GM21423 (cell line): ENCODE results near the gene SCGB2B2.
"Not testable (repeated sequence)": the region's sequence is repeated elsewhere in the genome, so short reads cannot be mapped to it uniquely, and the experiment has no call there.

Experiments
- ATAC-seq: cut with Tn5 transposase; IDR thresholded peaks from one replicate; pipeline ENCODE4 v1.9.1; 2021; ENCODE audit warnings: mild to moderate bottlenecking, moderate library complexity; ENCODE audit not compliant: unreplicated experiment

Gene SCGB2B2, protein sequence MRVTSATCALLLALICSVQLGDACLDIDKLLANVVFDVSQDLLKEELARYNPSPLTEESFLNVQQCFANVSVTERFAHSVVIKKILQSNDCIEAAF

GRCh38 chr19:34676697-34677385, at the start of gene SCGB2B2:
SCGB2B2 (minus strand) TSS chr19:34677159; CDS start chr19:34594563, 82,596 bp downstream.
- ATAC-seq: peak; percentile 44

DNA sequence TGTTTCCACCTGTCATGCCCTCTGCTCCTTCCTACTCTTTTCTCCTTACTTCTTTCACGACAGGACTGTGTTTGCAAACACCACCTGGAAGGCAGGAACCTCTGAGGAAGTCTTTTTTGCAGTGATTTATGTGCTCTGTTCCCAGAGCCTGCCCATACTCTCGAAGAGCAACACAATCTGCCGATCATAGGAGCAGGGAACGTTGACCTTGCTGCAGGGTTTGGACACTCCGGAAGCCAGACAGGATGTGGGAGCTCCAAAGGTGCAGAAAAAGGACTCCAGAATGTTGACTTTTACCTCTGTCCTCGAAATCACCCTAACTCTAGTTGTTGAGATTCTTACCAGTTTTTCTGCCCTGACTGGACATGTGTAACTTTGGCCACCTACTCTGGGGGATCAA, 48.4 kb upstream of the SCGB2B2 start:
- no peak for ATAC-seq

- no peak for ATAC-seq
Observed at GRCh38 chr19:34722353-34722752, 45.4 kb upstream of the SCGB2B2 start.

- ATAC-seq: no peak
Observed at GRCh38 chr19:34715357-34715756, 38.4 kb upstream of the SCGB2B2 start.

DNA sequence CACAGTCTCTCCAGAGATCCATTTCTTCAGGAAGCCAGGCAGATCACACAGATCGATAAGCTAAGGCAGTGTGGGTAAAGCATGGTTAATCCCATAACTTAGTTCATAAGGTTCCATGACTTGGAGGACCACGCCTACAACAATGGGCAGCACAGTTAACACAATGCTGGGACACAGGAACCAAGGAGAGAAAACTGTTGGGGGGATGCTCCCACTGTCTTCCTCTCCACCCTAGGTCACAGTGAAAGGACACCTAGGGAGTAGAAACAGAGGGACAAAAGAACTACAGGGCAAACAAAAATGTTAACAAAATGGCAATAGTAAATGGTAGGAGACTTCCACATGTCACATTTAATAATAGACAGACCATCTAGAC, 36.3 kb upstream of the SCGB2B2 start:
- ATAC-seq: no peak

DNA sequence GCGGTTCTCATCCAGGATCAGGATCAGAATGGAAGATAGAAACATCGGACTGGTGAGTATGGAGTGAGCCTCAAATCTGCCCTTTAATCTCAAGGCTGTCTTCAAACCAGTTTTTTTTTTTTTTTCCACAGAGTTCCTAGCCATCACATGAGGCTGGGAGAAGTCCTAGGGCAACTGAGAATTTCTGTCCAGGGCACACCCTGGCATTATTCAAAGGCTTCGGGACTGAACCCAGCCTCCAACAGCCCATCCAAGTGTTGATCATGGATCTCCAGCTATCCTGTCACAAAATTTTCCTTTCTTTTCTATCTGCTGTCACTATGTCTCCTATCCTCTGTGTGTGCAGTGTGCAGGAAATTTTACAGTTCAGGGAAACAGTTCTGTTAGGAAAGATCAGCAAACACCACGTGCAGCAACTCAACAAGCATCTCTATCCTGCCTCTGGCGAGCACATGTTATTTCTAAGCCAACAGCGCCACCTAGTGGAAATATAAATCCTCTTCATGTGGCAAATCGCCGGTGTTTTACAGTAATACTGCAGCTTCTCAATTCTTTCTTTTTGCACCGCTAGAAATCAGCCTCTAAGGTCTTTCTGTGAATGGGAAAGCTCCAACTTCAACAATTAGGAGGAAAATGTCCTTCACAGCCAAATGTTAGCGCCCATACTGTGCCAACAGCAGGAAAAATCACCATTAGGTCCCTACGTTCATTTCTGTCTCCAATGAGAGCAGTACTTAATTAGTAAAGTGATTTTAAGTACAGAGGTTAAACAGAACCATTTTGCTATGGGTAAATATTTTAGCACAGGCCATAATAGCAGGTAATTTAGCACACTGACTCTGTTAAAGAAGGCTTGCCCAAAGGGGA, 35.7 kb upstream of the SCGB2B2 start:
- ATAC-seq: no peak

- no peak for ATAC-seq
Observed at GRCh38 chr19:34711890-34712289, 34.9 kb upstream of the SCGB2B2 start.

DNA sequence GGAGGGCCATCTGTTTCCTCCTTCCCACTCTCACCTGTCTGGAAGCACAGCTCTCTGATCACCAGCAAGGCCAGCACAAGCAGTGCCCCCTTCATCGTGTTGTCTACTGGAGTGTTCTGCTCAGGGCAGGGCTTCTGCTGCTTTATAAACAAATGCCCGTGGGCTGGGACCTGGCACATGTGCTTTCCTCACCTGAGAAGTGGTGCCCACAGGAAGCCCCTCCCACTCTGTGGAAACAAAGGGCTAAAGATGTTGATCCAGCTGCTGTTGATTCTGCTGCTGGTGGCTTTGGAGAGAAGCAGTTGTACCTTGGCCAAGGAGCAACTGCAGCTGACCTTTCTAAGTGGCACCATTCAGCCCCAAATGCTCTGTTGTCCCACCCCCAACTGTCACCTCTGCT, 30.7 kb upstream of the SCGB2B2 start:
- ATAC-seq: no peak

DNA sequence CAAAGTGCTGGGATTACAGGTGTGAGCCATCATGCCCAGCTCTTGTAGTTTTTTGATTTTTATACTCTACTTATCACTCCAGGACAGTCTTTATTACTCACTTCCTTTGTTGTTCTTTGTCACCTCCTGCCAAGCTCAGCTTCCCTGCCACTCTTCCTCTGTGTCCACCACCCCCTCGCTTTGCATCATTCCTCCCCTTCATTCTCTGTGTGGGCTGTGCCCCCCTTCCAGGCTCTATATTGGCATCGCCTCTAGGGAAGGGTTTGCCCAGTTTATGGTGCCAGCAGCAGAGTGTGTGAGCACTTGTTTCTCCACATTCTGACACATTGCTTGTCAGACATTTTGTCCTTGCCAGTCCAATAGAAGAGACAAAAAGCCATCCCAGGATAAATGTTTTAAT, 15.6 kb upstream of the SCGB2B2 start:
- ATAC-seq: no peak

- ATAC-seq: no peak
Observed at GRCh38 chr19:34690372-34690771, 13.4 kb upstream of the SCGB2B2 start.

DNA sequence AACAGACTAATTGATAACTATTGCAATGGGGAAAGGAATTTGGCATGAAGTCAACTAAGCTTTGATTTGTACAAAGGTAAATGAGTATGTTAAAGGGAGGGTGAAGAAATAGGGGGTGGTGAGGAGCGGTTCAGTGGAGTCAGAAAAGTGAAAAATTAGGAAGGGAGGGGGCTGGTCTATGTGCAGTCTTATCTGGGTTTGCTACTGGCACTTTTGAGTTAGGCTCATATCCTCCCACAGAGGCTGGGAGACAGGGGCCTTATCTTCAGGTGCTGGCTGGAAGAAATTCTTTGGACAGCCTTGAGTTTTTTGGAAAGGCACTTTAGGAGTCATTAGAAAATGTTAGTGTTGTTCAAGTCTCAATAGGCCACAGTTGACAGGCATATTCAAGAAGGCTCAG, 11.6 kb upstream of the SCGB2B2 start:
- no peak for ATAC-seq

DNA sequence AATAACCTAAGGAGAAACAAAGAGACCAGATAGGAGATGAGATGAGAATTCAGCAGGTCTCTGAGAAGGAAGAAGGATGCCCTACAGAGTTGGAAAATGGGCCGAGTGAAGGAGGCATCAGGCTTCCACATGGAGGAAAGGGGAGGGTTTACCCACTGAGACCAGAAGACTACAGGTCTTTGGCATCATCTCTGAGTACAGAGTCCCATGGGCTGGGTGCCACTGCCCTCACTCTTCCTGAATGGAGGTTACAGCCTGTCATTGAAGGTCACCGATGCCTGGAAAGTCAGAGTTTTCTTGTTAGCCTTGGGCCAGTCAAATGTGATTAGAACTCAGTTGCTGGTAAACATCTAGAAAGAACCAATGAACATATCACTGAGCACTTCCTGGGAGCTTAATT, 10.4 kb upstream of the SCGB2B2 start:
- no peak for ATAC-seq

- no peak for ATAC-seq
Observed at GRCh38 chr19:34686455-34686854, 9.5 kb upstream of the SCGB2B2 start.

DNA sequence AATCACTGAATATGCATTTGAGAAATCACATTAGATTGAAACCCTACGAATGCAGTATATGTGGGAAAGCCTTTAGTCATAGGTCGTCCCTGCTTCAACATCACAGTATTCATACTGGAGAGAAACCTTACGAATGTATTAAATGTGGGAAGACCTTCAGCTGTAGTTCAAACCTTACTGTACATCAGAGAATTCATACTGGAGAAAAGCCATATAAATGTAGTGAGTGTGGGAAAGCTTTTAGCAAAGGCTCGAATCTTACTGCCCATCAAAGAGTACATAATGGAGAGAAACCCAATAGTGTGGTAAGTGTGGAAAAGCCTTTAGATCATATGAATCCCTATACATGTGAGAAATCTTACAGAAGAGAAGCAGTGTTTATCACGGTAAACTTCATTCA, 8.3 kb upstream of the SCGB2B2 start:
- not testable (repeated sequence) for ATAC-seq

- ATAC-seq: no peak
Observed at GRCh38 chr19:34681478-34681877, 4.5 kb upstream of the SCGB2B2 start.

- no peak for ATAC-seq
Observed at GRCh38 chr19:34678421-34678820, 1.5 kb upstream of the SCGB2B2 start.

DNA sequence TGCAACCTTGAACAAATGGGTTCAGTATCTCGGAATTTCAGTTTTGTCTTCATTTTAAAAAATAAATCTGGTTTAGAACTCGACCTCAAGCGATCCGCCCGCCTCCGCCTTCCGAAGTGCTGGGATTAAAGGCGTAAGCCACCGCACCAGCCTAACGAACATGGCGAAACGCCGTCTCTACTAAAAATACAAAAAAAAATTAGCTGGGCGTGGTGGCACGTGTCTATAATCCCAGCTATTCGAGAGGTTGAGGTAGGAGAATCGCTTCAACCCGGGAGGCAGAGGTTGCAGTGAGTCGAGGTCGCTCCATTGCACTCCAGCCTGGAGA, 1.1 kb upstream of the SCGB2B2 start:
- no peak for ATAC-seq

DNA sequence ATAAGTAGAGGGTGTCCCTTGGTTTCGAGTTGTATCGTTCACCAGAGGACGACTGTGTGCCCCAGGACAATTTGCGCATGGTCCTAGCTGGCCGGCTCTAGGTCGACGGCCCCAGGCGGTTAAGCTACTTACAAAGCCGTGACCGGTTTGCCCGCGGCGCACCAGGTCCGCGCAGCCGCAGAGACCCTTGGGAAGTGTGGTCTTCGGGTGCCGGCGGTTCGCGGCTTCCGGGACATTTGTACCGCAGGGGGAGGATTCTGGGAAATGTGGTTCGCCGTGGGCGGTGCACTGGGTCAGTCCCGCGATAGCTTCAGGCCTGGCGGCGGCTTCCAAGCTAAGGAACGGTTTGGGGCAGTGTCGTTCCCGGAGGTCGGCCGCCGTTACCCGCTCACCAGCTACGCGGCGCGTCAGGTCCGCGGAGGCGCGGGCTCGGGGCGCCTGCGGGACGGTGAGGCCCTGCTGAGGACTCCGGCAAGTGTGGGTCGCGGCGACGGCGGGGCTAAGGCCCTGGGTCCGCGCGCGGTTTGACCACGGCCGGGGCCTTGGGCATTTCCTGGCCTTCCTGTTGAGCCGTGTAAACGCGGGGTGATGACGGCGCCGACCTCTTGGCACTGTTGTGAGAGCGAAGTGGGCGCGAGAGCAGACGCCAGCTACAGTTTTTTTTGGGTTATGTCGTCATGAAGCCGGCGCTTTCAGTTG, 576 bp upstream of the SCGB2B2 start, which contains the start of gene ZNF302:
ZNF302 (plus strand) TSS at position 293 of the 699 bp plus-strand sequence. CDS start 1,127 bp downstream, outside the sequence.
- ATAC-seq: peak; percentile 90

DNA sequence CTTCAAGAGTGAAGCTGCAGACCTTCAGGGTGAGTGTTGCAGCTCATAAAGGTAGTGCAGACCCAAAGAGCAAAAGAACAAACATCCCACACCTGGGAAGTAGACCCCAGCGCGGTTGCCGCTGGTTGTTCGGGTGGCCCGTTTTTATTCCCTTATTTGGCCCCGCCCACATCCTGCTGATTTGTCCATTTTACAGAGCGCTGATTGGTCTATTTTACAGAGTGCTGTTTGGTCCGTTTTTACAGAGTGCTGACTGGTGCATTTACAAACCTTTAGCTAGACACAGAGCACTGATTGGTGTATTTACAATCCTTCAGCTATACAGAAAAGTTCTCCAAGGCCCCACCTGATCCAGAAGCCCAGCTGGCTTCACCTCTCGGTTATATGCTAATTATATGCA, 1.0 kb downstream of the SCGB2B2 start:
- ATAC-seq: no peak

GRCh38 chr19:34675250-34675649, 1.7 kb downstream of the SCGB2B2 start:
- no peak for ATAC-seq

DNA sequence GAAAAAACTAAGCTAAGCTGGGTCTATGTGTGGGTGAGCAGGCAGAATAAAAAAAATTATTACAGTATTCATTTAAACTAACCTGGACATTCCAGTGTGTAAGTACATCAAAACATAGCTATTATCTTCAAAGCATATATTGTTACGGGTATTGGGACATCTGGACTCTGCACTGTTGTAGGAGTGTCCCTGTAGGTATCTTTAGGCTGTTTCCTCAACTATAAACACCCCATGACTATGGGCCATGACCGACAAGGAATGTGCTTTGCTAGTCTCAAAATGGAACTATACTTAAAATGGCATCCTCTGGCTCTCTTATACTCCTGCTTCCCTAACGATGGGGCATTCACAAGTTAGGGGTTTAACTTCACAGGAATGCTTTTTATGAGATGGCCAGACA, 3.4 kb downstream of the SCGB2B2 start:
- ATAC-seq: no peak

DNA sequence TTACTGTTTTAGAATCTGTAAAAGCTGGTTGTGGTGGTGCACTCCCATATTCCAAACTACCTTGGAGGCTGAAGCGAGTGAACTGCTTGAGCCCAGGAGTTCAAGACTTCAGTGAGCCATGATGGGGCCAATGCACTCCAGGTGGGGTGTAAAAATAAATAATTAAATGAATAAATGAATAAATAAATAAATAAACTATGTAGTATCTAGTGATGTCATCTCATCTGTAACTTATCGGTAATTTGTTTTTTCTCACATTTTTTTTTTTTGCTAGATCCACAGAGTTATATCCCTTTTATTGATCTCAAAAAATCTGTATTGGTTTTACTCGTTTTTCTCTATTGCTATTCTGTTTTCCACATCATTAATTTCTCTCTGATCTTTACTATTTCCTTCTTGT, 5.0 kb downstream of the SCGB2B2 start:
- ATAC-seq: no peak
